Loucy (cell line): ENCODE data around the gene RAB4A.

Source experiments
- H2AFZ ChIP-seq: fragments of 200-600 bp; sonication (generic); 2 replicates; pipeline ENCODE4 v1.6.0; 2016; ENCODE audit warnings: antibody characterized with exemption, mild to moderate bottlenecking, low read length, moderate library complexity
- H3F3A ChIP-seq: fragments of 200-600 bp; 2 replicates; pipeline ENCODE4 v1.6.0; 2016; ENCODE audit warnings: antibody characterized with exemption, low read depth, mild to moderate bottlenecking
- H3K27me3 ChIP-seq: fragments of 200-600 bp; sonication (generic); 2 replicates; pipeline ENCODE4 v1.6.1; 2014; ENCODE audit warnings: low read length, mild to moderate bottlenecking; ENCODE audit not compliant: insufficient read depth, poor library complexity, severe bottlenecking
- H3K36me3 ChIP-seq: fragments of 200-600 bp; sonication (generic); 2 replicates; pipeline ENCODE4 v1.6.1; 2016; ENCODE audit warnings: low read length; ENCODE audit not compliant: insufficient read depth
- H3K4me1 ChIP-seq: fragments of 200-600 bp; sonication (generic); 2 replicates; pipeline ENCODE4 v1.5.1; 2014; ENCODE audit warnings: low read length, mild to moderate bottlenecking; ENCODE audit not compliant: insufficient read depth, poor library complexity, severe bottlenecking
- H3K4me2 ChIP-seq: fragments of 200-600 bp; sonication (generic); 2 replicates; pipeline ENCODE4 v1.6.0; 2014; ENCODE audit warnings: antibody characterized with exemption, low read length, low read depth, mild to moderate bottlenecking; ENCODE audit not compliant: poor library complexity, severe bottlenecking
- H3K4me3 ChIP-seq: fragments of 200-600 bp; sonication (generic); 2 replicates; pipeline ENCODE4 v1.5.1; 2014; ENCODE audit warnings: low read length, mild to moderate bottlenecking, mixed read lengths; ENCODE audit not compliant: poor library complexity, severe bottlenecking
- H3K79me2 ChIP-seq: fragments of 200-600 bp; sonication (generic); 2 replicates; pipeline ENCODE4 v1.6.1; 2014; ENCODE audit warnings: low read length; ENCODE audit not compliant: insufficient read depth
- H3K9ac ChIP-seq: fragments of 200-600 bp; sonication (generic); 2 replicates; pipeline ENCODE4 v1.6.0; 2014; ENCODE audit warnings: mild to moderate bottlenecking, low read depth, low read length, moderate library complexity; ENCODE audit not compliant: poor library complexity, severe bottlenecking
- H3K9me2 ChIP-seq: fragments of 200-600 bp; sonication (generic); replicated peaks from 2 replicates; pipeline ENCODE4 v1.6.1; 2016; ENCODE audit warnings: low read depth, low read length, mixed read lengths
- H3K9me3 ChIP-seq: fragments of 200-600 bp; sonication (generic); 2 replicates; pipeline ENCODE4 v1.6.1; 2014; ENCODE audit warnings: mild to moderate bottlenecking, antibody characterized with exemption, low read length, low read depth; ENCODE audit not compliant: insufficient read depth
- H4K20me1 ChIP-seq: fragments of 200-600 bp; sonication (generic); 2 replicates; pipeline ENCODE4 v1.6.0; 2014; ENCODE audit warnings: antibody characterized with exemption, low read length, mild to moderate bottlenecking; ENCODE audit not compliant: insufficient read depth, poor library complexity, severe bottlenecking
- EZH2phosphoT487 ChIP-seq: fragments of 200-600 bp; IDR thresholded peaks from 2 replicates; pipeline ENCODE4 v1.6.1; 2018; ENCODE audit warnings: antibody characterized with exemption, mild to moderate bottlenecking, moderate library complexity, borderline replicate concordance
- TF ChIP-seq, protein P1 (sequence below): fragments of 200-600 bp; sonication (generic); conservative IDR thresholded peaks from 2 replicates; pipeline ENCODE4 v1.5.1; 2014; ENCODE audit warnings: mild to moderate bottlenecking, antibody characterized with exemption, low read length

Gene RAB4A

DNA sequence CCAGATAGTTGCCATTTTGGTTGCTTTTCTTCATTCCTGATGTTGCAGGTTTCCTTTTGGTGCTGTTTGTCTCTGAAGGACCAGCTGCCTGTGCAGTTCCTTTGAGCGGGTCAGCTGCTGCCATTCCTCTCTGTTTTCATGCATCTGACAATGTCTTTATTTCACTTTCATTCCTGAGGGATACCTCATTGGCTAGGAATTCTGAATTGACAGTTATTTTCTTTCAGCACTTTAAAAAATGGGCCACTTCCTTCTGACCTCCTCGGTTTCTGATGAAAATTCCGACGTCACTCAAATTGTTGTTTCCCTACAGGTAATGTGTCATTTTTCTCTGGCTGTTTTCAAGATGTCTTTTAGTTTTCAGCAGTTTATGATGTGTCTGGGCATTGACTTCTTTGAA is 47.1 kb downstream of the RAB4A start:
- TF ChIP-seq, protein P1, sequence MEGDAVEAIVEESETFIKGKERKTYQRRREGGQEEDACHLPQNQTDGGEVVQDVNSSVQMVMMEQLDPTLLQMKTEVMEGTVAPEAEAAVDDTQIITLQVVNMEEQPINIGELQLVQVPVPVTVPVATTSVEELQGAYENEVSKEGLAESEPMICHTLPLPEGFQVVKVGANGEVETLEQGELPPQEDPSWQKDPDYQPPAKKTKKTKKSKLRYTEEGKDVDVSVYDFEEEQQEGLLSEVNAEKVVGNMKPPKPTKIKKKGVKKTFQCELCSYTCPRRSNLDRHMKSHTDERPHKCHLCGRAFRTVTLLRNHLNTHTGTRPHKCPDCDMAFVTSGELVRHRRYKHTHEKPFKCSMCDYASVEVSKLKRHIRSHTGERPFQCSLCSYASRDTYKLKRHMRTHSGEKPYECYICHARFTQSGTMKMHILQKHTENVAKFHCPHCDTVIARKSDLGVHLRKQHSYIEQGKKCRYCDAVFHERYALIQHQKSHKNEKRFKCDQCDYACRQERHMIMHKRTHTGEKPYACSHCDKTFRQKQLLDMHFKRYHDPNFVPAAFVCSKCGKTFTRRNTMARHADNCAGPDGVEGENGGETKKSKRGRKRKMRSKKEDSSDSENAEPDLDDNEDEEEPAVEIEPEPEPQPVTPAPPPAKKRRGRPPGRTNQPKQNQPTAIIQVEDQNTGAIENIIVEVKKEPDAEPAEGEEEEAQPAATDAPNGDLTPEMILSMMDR: no peak
- TF ChIP-seq EZH2phosphoT487: no peak
- Histone ChIP-seq H3K36me3 (peaks cover 17% of the 10 kb centered on the region; the same call in 1 of the 2 replicates), H3K9ac (no peak overlapping the region), H3K9me2 (no peaks in the 10 kb centered on the region), H4K20me1 (no peaks in the 10 kb centered on the region), H2AFZ (no peak overlapping the region), H3K4me3 (no peak overlapping the region), H3F3A (no peaks in the 10 kb centered on the region), H3K9me3 (no peaks in the 10 kb centered on the region), H3K4me2 (no peak overlapping the region), H3K27me3 (no peaks in the 10 kb centered on the region), H3K4me1 (no peaks in the 10 kb centered on the region), H3K79me2 (no peaks in the 10 kb centered on the region)

DNA sequence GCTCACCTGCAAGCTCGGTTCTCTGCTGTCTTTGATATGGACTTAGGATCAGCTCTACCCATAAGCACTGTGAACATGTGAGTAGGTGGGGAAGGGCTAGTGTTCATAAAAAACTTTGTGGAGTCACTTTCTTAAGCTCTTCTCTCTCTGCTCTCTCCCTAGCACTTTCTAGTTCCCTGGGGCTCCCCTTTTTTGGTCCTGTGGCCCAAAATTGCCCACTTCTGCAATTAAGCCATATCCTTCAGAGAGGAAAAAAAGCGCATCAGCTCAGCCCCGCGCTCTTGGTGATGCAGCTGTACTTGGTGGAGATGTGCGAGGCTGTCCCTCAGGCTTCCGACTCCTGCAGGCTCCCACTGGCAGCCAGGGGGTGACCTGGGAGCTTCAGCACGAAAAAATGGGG is 48.6 kb downstream of the RAB4A start:
- no peaks in the 10 kb centered on the region for H3K9me3 ChIP-seq
- H3K9me2 ChIP-seq: no peaks in the 10 kb centered on the region
- no peaks in the 10 kb centered on the region for H3F3A ChIP-seq
- no peak overlapping the region for H2AFZ ChIP-seq
- H4K20me1 ChIP-seq: no peaks in the 10 kb centered on the region
- no peak for TF ChIP-seq EZH2phosphoT487
- TF ChIP-seq, protein P1: no peak
- H3K79me2 ChIP-seq: no peaks in the 10 kb centered on the region
- no peaks in the 10 kb centered on the region for H3K27me3 ChIP-seq
- H3K4me2 ChIP-seq: no peak overlapping the region
- H3K4me1 ChIP-seq: no peaks in the 10 kb centered on the region
- H3K4me3 ChIP-seq: no peak overlapping the region
- H3K36me3 ChIP-seq: peaks cover 29% of the 10 kb centered on the region
- H3K9ac ChIP-seq: no peak overlapping the region

DNA sequence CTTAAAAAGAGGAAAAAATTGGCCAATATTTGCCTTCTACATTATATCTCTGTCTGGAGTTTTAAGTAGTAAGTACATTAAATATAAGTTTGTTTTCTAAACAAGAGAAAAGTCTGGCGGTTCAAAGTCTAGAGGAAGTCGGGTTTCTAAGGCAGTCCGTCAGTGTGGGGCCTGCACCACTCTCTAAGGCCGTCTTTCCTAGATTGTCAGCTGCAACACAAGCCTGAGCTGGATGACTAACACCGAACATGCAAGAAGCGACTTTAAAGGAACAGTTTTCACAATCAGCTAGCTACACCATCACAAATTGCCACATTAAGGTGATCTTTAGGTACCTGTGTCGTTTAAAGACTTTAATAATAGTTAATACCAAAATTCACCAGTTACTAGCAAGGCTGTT is 52.3 kb downstream of the RAB4A start:
- Histone ChIP-seq H3K9me3 (no peaks in the 10 kb centered on the region), H3K79me2 (no peaks in the 10 kb centered on the region), H3K27me3 (no peaks in the 10 kb centered on the region), H3K4me3 (no peak overlapping the region), H2AFZ (no peak overlapping the region), H3K9me2 (no peaks in the 10 kb centered on the region), H3K9ac (no peak overlapping the region), H3K36me3 (peaks cover 55% of the 10 kb centered on the region), H3K4me2 (no peak overlapping the region), H4K20me1 (no peaks in the 10 kb centered on the region), H3F3A (no peaks in the 10 kb centered on the region), H3K4me1 (no peaks in the 10 kb centered on the region)
- TF ChIP-seq, protein P1: no peak
- TF ChIP-seq EZH2phosphoT487: no peak
